GM23338 (cell line): ENCODE results near the gene RPS21. TPM values are rescaled to one million over a fixed set of nuclear protein-coding genes. Genes with fewer than 3 reads are reported as not detected.

Source experiments
- EZH2 ChIP-seq: fragments of 200-600 bp; sonication (generic); IDR thresholded peaks from one replicate; pipeline ENCODE4 v1.8.0; 2017; ENCODE audit warnings: antibody characterized with exemption, mild to moderate bottlenecking, low read depth; ENCODE audit not compliant: unreplicated experiment
- EZH2phosphoT487 ChIP-seq: fragments of 200-600 bp; sonication (generic); IDR thresholded peaks from one replicate; pipeline ENCODE4 v1.8.1; 2018; ENCODE audit warnings: antibody characterized with exemption; ENCODE audit not compliant: unreplicated experiment
- NANOG ChIP-seq: IDR thresholded peaks from 2 replicates; pipeline ENCODE4 v1.6.1; 2016; ENCODE audit warnings: antibody characterized with exemption, borderline replicate concordance
- POLR2AphosphoS5 ChIP-seq: IDR thresholded peaks from 2 replicates; pipeline ENCODE4 v1.6.1; 2016; ENCODE audit warnings: antibody characterized with exemption, low read depth
- STAT1 ChIP-seq: IDR thresholded peaks from one replicate; pipeline ENCODE4 v1.6.1; 2016; ENCODE audit warnings: antibody characterized with exemption; ENCODE audit not compliant: unreplicated experiment
- ZNF462 ChIP-seq: fragments of 250-450 bp; sonication (Bioruptor Pico); IDR thresholded peaks from 2 replicates; pipeline ENCODE4 v1.5.0; 2020; ENCODE audit warnings: mild to moderate bottlenecking, moderate library complexity
- polyA plus RNA-seq: library from polyadenylated mRNA; unstranded; fragments of >200 nt; fragmentation: Nextera tagmentation; extraction: Ambion mirVana; gene quantifications from 2 replicates; pipeline ENCODE4 v1.2.1, GENCODE V29; 2016
- total RNA-seq: library from RNA; depleted of rRNA; stranded (reverse); fragments of >200 nt; shearing (Covaris generic); gene quantifications from 2 replicates; pipeline ENCODE4 v1.2.3, GENCODE V29; 2014

The RPS21 gene
- total and polyA plus RNA-seq, 2 experiments from 2014 or later, result 759 to 2,298 TPM

- TF ChIP-seq EZH2phosphoT487, result no peak
- TF ChIP-seq EZH2, result no peak
- TF ChIP-seq ZNF462 (CRISPR knock-in tag), result no peak
- TF ChIP-seq POLR2AphosphoS5, result no peak
- TF ChIP-seq STAT1, result no peak
- TF ChIP-seq NANOG, result no peak
Observed at GRCh38 chr20:62394248-62395245, 7.6 kb downstream of the RPS21 start (continued).
